ENCODE measurements around the gene LRP1. TPM values are rescaled to one million over a fixed set of nuclear protein-coding genes. Genes with fewer than 3 reads are reported as not detected.

LRP1 gene
- total and polyA plus RNA-seq, 2 of the 13 experiments (the other 11 are each of a cell fraction or from before 2014, with no cell fraction given): 14.7 to 30.8 TPM

- TF ChIP-seq ZNF639 (CRISPR knock-in tag; conservative IDR thresholded peaks at IDR 0.05) (no peak), KMT2A (CRISPR knock-in tag; IDR thresholded peaks at IDR 0.05) (0 out of 2 replicates have a peak, but pooled peaks have one; percentile 32), ZNF597 (CRISPR knock-in tag; IDR thresholded peaks at IDR 0.05) (no peak), HMGXB4 (CRISPR knock-in tag; IDR thresholded peaks at IDR 0.05; ENCODE audit: borderline replicate concordance in 1 of 2, low read depth in 1 of 2) (peak in 1 of 2 experiments; percentile 57; a peak in 1 of 4 replicates), HOXA3 (CRISPR knock-in tag; IDR thresholded peaks at IDR 0.05) (peak; percentile 61), BCL6 (CRISPR knock-in tag; IDR thresholded peaks at IDR 0.05) (peak; percentile 77), THAP11 (CRISPR knock-in tag; IDR thresholded peaks at IDR 0.05) (peak; percentile 45; the same call in 1 of the 2 replicates), ESRRA (CRISPR knock-in tag; IDR thresholded peaks at IDR 0.05; ENCODE audit: low read depth) (peak; percentile 77), AHDC1 (CRISPR knock-in tag; IDR thresholded peaks at IDR 0.05; ENCODE audit: borderline replicate concordance) (peak; percentile 36; the same call in 1 of the 2 replicates), RXRB (CRISPR knock-in tag; IDR thresholded peaks at IDR 0.05; ENCODE audit: borderline replicate concordance) (peak; percentile 87), HMG20B (CRISPR knock-in tag; conservative IDR thresholded peaks at IDR 0.05) (0 out of 2 replicates have a peak, but pooled peaks have one; percentile 48), CBX2 (IDR thresholded peaks at IDR 0.05; ENCODE audit: low read depth, low read length) (no peak), CBX2 (CRISPR knock-in tag; IDR thresholded peaks at IDR 0.05; ENCODE audit: low read depth) (no peak), MBD4 (IDR thresholded peaks at IDR 0.05; ENCODE audit: borderline replicate concordance, low read length) (no peak), SOX6 (IDR thresholded peaks at IDR 0.05) (no peak), SOX6 (CRISPR knock-in tag; IDR thresholded peaks at IDR 0.05) (peak; percentile 80), SSRP1 (CRISPR knock-in tag; IDR thresholded peaks at IDR 0.05) (0 out of 2 replicates have a peak, but pooled peaks have one; percentile 60), HNF4A (CRISPR knock-in tag; IDR thresholded peaks at IDR 0.05) (peak; percentile 97), TERF1 (CRISPR knock-in tag; IDR thresholded peaks at IDR 0.05) (no peak), BRD4 (CRISPR knock-in tag; IDR thresholded peaks at IDR 0.05) (0 out of 2 replicates have a peak, but pooled peaks have one; percentile 38)
Measured at GRCh38 chr12:57130941-57131340, 2.7 kb downstream of the LRP1 start (continued).

Measured in HepG2 (cell line).